ENCODE results near the gene PRR35.

The PRR35 gene

GRCh38 chr16:521381-522210 is 38.6 kb upstream of the PRR35 start:
- Histone ChIP-seq H3K27me3 (ENCODE audit: control insufficient read depth, insufficient read depth, low read length) (no peaks in the 10 kb centered on the region), H3K9me3 (ENCODE audit: control insufficient read depth, low read length) (no peaks in the 10 kb centered on the region), H3K4me2 (ENCODE audit: low read length) (no peak overlapping the region), H3K79me2 (no peaks in the 10 kb centered on the region), H2AFZ (no peak overlapping the region), H3K27ac (no peak overlapping the region), H3K4me1 (peaks cover 20% of the 10 kb centered on the region), H3K9ac (no peak overlapping the region), H3K4me3 (ENCODE audit: low read depth, low read length) (no peak overlapping the region), H3K36me3 (ENCODE audit: control insufficient read depth, insufficient read depth, low read length) (no peaks in the 10 kb centered on the region)
- TF ChIP-seq CTCF (IDR thresholded peaks at IDR 0.05): no peak

GRCh38 chr16:522320-523096 is 37.7 kb upstream of the PRR35 start:
- TF ChIP-seq CTCF (IDR thresholded peaks at IDR 0.05): no peak
- Histone ChIP-seq H3K9me3 (ENCODE audit: control insufficient read depth, low read length) (no peaks in the 10 kb centered on the region), H3K36me3 (ENCODE audit: control insufficient read depth, insufficient read depth, low read length) (no peaks in the 10 kb centered on the region), H3K9ac (no peak overlapping the region), H3K27ac (peak overlapping the region; percentile 64), H3K4me3 (ENCODE audit: low read depth, low read length) (no peak overlapping the region), H3K4me1 (peaks cover 20% of the 10 kb centered on the region), H3K27me3 (ENCODE audit: control insufficient read depth, insufficient read depth, low read length) (no peaks in the 10 kb centered on the region), H3K4me2 (ENCODE audit: low read length) (no peak overlapping the region), H3K79me2 (no peaks in the 10 kb centered on the region), H2AFZ (peak overlapping the region; percentile 2)

GRCh38 chr16:523097-523741 is 37.0 kb upstream of the PRR35 start:
- TF ChIP-seq CTCF (IDR thresholded peaks at IDR 0.05): no peak
- H2AFZ ChIP-seq: no peak overlapping the region
- H3K36me3 ChIP-seq (ENCODE audit: control insufficient read depth, insufficient read depth, low read length): no peaks in the 10 kb centered on the region

GRCh38 chr16:524274-525040 is 35.7 kb upstream of the PRR35 start:
- TF ChIP-seq CTCF (IDR thresholded peaks at IDR 0.05): no peak
- H3K79me2 ChIP-seq: peaks cover 14% of the 10 kb centered on the region
- no peak overlapping the region for H3K4me2 ChIP-seq (ENCODE audit: low read length)
- no peaks in the 10 kb centered on the region for H3K27me3 ChIP-seq (ENCODE audit: control insufficient read depth, insufficient read depth, low read length)
- peaks cover 20% of the 10 kb centered on the region for H3K4me1 ChIP-seq
- no peak overlapping the region for H3K9ac ChIP-seq
- no peak overlapping the region for H3K27ac ChIP-seq
- H3K9me3 ChIP-seq (ENCODE audit: control insufficient read depth, low read length): no peaks in the 10 kb centered on the region
- H3K4me3 ChIP-seq (ENCODE audit: low read depth, low read length): no peak overlapping the region
- no peak overlapping the region for H2AFZ ChIP-seq
- H3K36me3 ChIP-seq (ENCODE audit: control insufficient read depth, insufficient read depth, low read length): no peaks in the 10 kb centered on the region

More at GRCh38 chr16:523097-523741, 37.0 kb upstream of the PRR35 start:
- no peak overlapping the region for H3K4me3 ChIP-seq (ENCODE audit: low read depth, low read length)
- peaks cover 20% of the 10 kb centered on the region for H3K4me1 ChIP-seq
- H3K4me2 ChIP-seq (ENCODE audit: low read length): no peak overlapping the region
- no peak overlapping the region for H3K9ac ChIP-seq
- no peaks in the 10 kb centered on the region for H3K27me3 ChIP-seq (ENCODE audit: control insufficient read depth, insufficient read depth, low read length)
- no peaks in the 10 kb centered on the region for H3K9me3 ChIP-seq (ENCODE audit: control insufficient read depth, low read length)
- H3K79me2 ChIP-seq: peaks cover 2% of the 10 kb centered on the region
- H3K27ac ChIP-seq: peak overlapping the region; percentile 64
